Measurements from ENCODE around the gene IGSF11. TPM values are rescaled to one million over a fixed set of nuclear protein-coding genes. Genes with fewer than 3 reads are reported as not detected.

The IGSF11 gene
- total RNA-seq, 1 experiment from 2014 or later, result 0.66 TPM

GRCh38 chr3:118938183-118938961, 96.3 kb downstream of the IGSF11 start:
- H3K4me3 ChIP-seq (ENCODE audit: low read length), result no peak overlapping the region
- intact Hi-C loops (cut with micrococcal nuclease), result no loop called here
- TF ChIP-seq, protein P1, sequence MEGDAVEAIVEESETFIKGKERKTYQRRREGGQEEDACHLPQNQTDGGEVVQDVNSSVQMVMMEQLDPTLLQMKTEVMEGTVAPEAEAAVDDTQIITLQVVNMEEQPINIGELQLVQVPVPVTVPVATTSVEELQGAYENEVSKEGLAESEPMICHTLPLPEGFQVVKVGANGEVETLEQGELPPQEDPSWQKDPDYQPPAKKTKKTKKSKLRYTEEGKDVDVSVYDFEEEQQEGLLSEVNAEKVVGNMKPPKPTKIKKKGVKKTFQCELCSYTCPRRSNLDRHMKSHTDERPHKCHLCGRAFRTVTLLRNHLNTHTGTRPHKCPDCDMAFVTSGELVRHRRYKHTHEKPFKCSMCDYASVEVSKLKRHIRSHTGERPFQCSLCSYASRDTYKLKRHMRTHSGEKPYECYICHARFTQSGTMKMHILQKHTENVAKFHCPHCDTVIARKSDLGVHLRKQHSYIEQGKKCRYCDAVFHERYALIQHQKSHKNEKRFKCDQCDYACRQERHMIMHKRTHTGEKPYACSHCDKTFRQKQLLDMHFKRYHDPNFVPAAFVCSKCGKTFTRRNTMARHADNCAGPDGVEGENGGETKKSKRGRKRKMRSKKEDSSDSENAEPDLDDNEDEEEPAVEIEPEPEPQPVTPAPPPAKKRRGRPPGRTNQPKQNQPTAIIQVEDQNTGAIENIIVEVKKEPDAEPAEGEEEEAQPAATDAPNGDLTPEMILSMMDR (conservative IDR thresholded peaks at IDR 0.05; ENCODE audit: low read depth, low read length), result no peak
- no peak for TF ChIP-seq EZH2 (IDR thresholded peaks at IDR 0.05; ENCODE audit: low read length, unreplicated experiment)
- no peak for TF ChIP-seq EZH2phosphoT487 (IDR thresholded peaks at IDR 0.05; ENCODE audit: borderline replicate concordance, low read length)
- peak; percentile 86 for DNase-seq
- peak overlapping the region; percentile 47 for H3K4me2 ChIP-seq (ENCODE audit: low read length)
- no peaks in the 10 kb centered on the region for H3K36me3 ChIP-seq (ENCODE audit: low read depth, low read length)
- no peak overlapping the region for H3K27ac ChIP-seq (ENCODE audit: low read length)
- H3K79me2 ChIP-seq (ENCODE audit: low read length), result no peaks in the 10 kb centered on the region
- H4K20me1 ChIP-seq (ENCODE audit: low read length), result no peaks in the 10 kb centered on the region
- CTCF ChIA-PET, result no interaction called here
- no peaks in the 10 kb centered on the region for H3K9me3 ChIP-seq (ENCODE audit: low read length)
- H3F3A ChIP-seq (ENCODE audit: low read length, unreplicated experiment), result no peaks in the 10 kb centered on the region
- POLR2A ChIA-PET (ENCODE audit: unreplicated experiment), result no interaction called here
- H3K4me1 ChIP-seq (ENCODE audit: insufficient read depth, low read length), result peaks cover 10% of the 10 kb centered on the region
- peak; percentile 90 for ATAC-seq
- no peaks in the 10 kb centered on the region for H3K9me2 ChIP-seq (replicated peaks; ENCODE audit: low read length)
- 0 out of 2 replicates have a peak, but pooled peaks cover 4% of the 10 kb centered on the region for H3K27me3 ChIP-seq (ENCODE audit: low read length)
- no peak overlapping the region for H3K9ac ChIP-seq (ENCODE audit: low read length)
- BruUV-seq (replicated peaks), result no TSS peak
- H2AFZ ChIP-seq (ENCODE audit: low read length), result no peak overlapping the region

- H3K36me3 ChIP-seq (ENCODE audit: low read depth, low read length), result no peaks in the 10 kb centered on the region
- ChIA-PET CTCF (no interaction called here), POLR2A (ENCODE audit: unreplicated experiment) (no interaction called here)
- intact Hi-C loops (cut with micrococcal nuclease), result no loop called here
- H3K27ac ChIP-seq (ENCODE audit: low read length), result no peak overlapping the region
- peaks cover 14% of the 10 kb centered on the region; the same call in 1 of the 2 replicates for H3K27me3 ChIP-seq (ENCODE audit: low read length)
- DNase-seq, result no peak
- no peak overlapping the region for H3K4me2 ChIP-seq (ENCODE audit: low read length)
- no peak for ATAC-seq
- no peak overlapping the region for H3K9ac ChIP-seq (ENCODE audit: low read length)
- peaks cover 10% of the 10 kb centered on the region for H3K4me1 ChIP-seq (ENCODE audit: insufficient read depth, low read length)
- no peaks in the 10 kb centered on the region for H3K9me3 ChIP-seq (ENCODE audit: low read length)
- no peaks in the 10 kb centered on the region for H3K9me2 ChIP-seq (replicated peaks; ENCODE audit: low read length)
- H3K4me3 ChIP-seq (ENCODE audit: low read length), result no peak overlapping the region
- no peak overlapping the region for H2AFZ ChIP-seq (ENCODE audit: low read length)
- H3K79me2 ChIP-seq (ENCODE audit: low read length), result no peaks in the 10 kb centered on the region
- no TSS peak for BruUV-seq (replicated peaks)
- TF ChIP-seq, protein P1 (conservative IDR thresholded peaks at IDR 0.05; ENCODE audit: low read depth, low read length), result no peak
- TF ChIP-seq EZH2phosphoT487 (IDR thresholded peaks at IDR 0.05; ENCODE audit: borderline replicate concordance, low read length), result no peak
- TF ChIP-seq EZH2 (IDR thresholded peaks at IDR 0.05; ENCODE audit: low read length, unreplicated experiment), result no peak
- no peaks in the 10 kb centered on the region for H4K20me1 ChIP-seq (ENCODE audit: low read length)
- no peaks in the 10 kb centered on the region for H3F3A ChIP-seq (ENCODE audit: low read length, unreplicated experiment)
These were observed 97.8 kb downstream of the IGSF11 start for GRCh38 chr3:118936811-118937210.

GRCh38 chr3:118932822-118933558, 101.7 kb downstream of the IGSF11 start:
- CTCF ChIA-PET, result no interaction called here
- peaks cover under 1% of the 10 kb centered on the region for H3K4me1 ChIP-seq (ENCODE audit: insufficient read depth, low read length)
- BruUV-seq (replicated peaks), result no TSS peak
- H3K36me3 ChIP-seq (ENCODE audit: low read depth, low read length), result no peaks in the 10 kb centered on the region
- H4K20me1 ChIP-seq (ENCODE audit: low read length), result no peaks in the 10 kb centered on the region
- TF ChIP-seq EZH2 (IDR thresholded peaks at IDR 0.05; ENCODE audit: low read length, unreplicated experiment) (no peak), EZH2phosphoT487 (IDR thresholded peaks at IDR 0.05; ENCODE audit: borderline replicate concordance, low read length) (no peak)
- TF ChIP-seq, protein P1 (conservative IDR thresholded peaks at IDR 0.05; ENCODE audit: low read depth, low read length), result no peak
- POLR2A ChIA-PET (ENCODE audit: unreplicated experiment), result no interaction called here
- H3K9ac ChIP-seq (ENCODE audit: low read length), result no peak overlapping the region
- no peaks in the 10 kb centered on the region for H3K9me2 ChIP-seq (replicated peaks; ENCODE audit: low read length)
- no peaks in the 10 kb centered on the region for H3K9me3 ChIP-seq (ENCODE audit: low read length)
- no peak for ATAC-seq
- DNase-seq, result no peak
- no peak overlapping the region for H3K4me3 ChIP-seq (ENCODE audit: low read length)
- H3K4me2 ChIP-seq (ENCODE audit: low read length), result no peak overlapping the region
- H3K27me3 ChIP-seq (ENCODE audit: low read length), result peaks cover 38% of the 10 kb centered on the region
- H2AFZ ChIP-seq (ENCODE audit: low read length), result no peak overlapping the region
- intact Hi-C loops (cut with micrococcal nuclease), result no loop called here
- H3K27ac ChIP-seq (ENCODE audit: low read length), result no peak overlapping the region
- H3F3A ChIP-seq (ENCODE audit: low read length, unreplicated experiment), result no peaks in the 10 kb centered on the region
- H3K79me2 ChIP-seq (ENCODE audit: low read length), result no peaks in the 10 kb centered on the region
